ENCODE data around the gene CDKL5. TPM values are rescaled to one million over a fixed set of nuclear protein-coding genes. Genes with fewer than 3 reads are reported as not detected.

The CDKL5 gene
- total RNA-seq, 3 donors from 2014 or later = 5.3 to 14.3 (median 6.9) TPM

GRCh38 chrX:18401848-18402213 lies 23.6 kb upstream of the CDKL5 start:
- intact Hi-C loops (cut with DNase I; ENCODE audit: low total_unique reads) = loop anchor here (10.0 kb wide), 1 partner anchor 123 kb away; no protein-coding TSS in a partner anchor
- no peaks in the 10 kb centered on the region for H3K36me3 ChIP-seq
- no peak overlapping the region for H3K27ac ChIP-seq
- no peaks in the 10 kb centered on the region for H3K4me1 ChIP-seq
- no peak for TF ChIP-seq POLR2A (IDR thresholded peaks at IDR 0.05)
- TF ChIP-seq CTCF (IDR thresholded peaks at IDR 0.05) = no peak
- TF ChIP-seq POLR2AphosphoS5 (IDR thresholded peaks at IDR 0.05) = no peak
- peaks cover 0 to 6% of the 10 kb centered on the region in 2 donors for H3K9me3 ChIP-seq
- no peak for DNase-seq (ENCODE audit: low spot score in 2 of 2)
- peaks cover 0 to 42% of the 10 kb centered on the region in 2 donors for H3K27me3 ChIP-seq
- no peak overlapping the region for H3K4me3 ChIP-seq

GRCh38 chrX:18406531-18407266 lies 18.7 kb upstream of the CDKL5 start:
- no peak for TF ChIP-seq CTCF (IDR thresholded peaks at IDR 0.05)
- no peak for TF ChIP-seq POLR2A (IDR thresholded peaks at IDR 0.05)
- no peak for TF ChIP-seq POLR2AphosphoS5 (IDR thresholded peaks at IDR 0.05)
- no peak overlapping the region for H3K27ac ChIP-seq
- peaks cover 0 to 36% of the 10 kb centered on the region in 2 donors for H3K27me3 ChIP-seq
- peaks cover 0 to 6% of the 10 kb centered on the region in 2 donors for H3K9me3 ChIP-seq
- H3K4me3 ChIP-seq = no peak overlapping the region
- H3K4me1 ChIP-seq = no peaks in the 10 kb centered on the region
- no peaks in the 10 kb centered on the region for H3K36me3 ChIP-seq
- DNase-seq (ENCODE audit: low spot score in 2 of 2) = no peak
- intact Hi-C loops (cut with DNase I; ENCODE audit: low total_unique reads) = loop anchor here (10.0 kb wide), 1 partner anchor 118 kb away; no protein-coding TSS in a partner anchor

DNA sequence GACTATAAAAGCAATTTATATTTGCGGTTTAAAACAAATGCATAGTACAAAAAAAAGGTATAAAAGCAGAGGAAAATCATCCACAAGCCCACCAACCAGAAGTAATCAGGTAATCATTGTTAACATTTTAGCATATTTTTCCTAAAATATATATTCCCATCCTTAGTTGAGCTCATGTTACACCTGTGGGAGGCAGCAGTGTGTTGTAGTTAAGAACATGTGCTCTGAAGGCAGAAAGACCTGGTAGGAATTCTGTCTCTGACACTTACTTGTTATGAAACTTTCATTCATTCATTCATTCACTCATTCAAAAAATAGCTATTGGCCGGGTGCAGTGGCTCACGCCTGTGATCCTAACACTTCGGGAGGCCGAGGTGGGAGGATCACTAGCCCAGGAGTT lies 15.4 kb upstream of the CDKL5 start:
- intact Hi-C loops (cut with DNase I; ENCODE audit: low total_unique reads) = no loop called here
- Histone ChIP-seq H3K4me3 (no peak overlapping the region), H3K4me1 (no peaks in the 10 kb centered on the region), H3K27ac (no peak overlapping the region), H3K9me3 (no peaks in the 10 kb centered on the region), H3K27me3 (peaks cover 0 to 13% of the 10 kb centered on the region in 2 donors), H3K36me3 (no peaks in the 10 kb centered on the region)
- TF ChIP-seq POLR2A (IDR thresholded peaks at IDR 0.05) (no peak), POLR2AphosphoS5 (IDR thresholded peaks at IDR 0.05) (no peak), CTCF (IDR thresholded peaks at IDR 0.05) (no peak)
- no peak for DNase-seq (ENCODE audit: low spot score in 2 of 2)

DNA sequence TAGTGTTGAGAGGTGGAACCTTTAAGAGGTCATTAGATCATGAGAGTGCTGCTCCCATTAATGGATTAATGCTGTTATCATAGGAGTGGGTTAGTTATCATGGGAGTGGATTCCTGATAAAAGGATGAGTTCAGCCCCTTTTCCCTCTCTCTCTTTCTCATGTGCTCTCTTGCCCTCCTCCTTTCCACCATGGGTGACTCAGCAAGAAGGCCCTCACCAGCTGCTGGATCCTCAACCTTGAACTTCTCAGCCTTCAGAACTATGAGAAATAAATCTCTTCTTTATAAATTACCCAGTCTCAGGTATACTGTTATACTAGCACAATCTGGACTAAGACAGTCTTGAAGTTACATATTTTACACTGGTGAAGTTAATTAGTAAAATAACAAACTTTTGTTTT lies 10.0 kb upstream of the CDKL5 start:
- intact Hi-C loops (cut with DNase I; ENCODE audit: low total_unique reads) = no loop called here
- Histone ChIP-seq H3K36me3 (no peaks in the 10 kb centered on the region), H3K4me1 (no peaks in the 10 kb centered on the region), H3K9me3 (no peaks in the 10 kb centered on the region), H3K4me3 (no peak overlapping the region), H3K27me3 (peaks cover 0 to 8% of the 10 kb centered on the region in 2 donors), H3K27ac (no peak overlapping the region)
- TF ChIP-seq POLR2A (IDR thresholded peaks at IDR 0.05) = no peak
- no peak for TF ChIP-seq CTCF (IDR thresholded peaks at IDR 0.05)
- no peak for TF ChIP-seq POLR2AphosphoS5 (IDR thresholded peaks at IDR 0.05)
- DNase-seq (ENCODE audit: low spot score in 2 of 2) = no peak

- H3K9me3 ChIP-seq = no peaks in the 10 kb centered on the region
- no peak overlapping the region for H3K27ac ChIP-seq
- H3K4me3 ChIP-seq = no peak overlapping the region
- H3K4me1 ChIP-seq = no peaks in the 10 kb centered on the region
- peaks cover 0 to 36% of the 10 kb centered on the region in 2 donors for H3K27me3 ChIP-seq
- no peaks in the 10 kb centered on the region for H3K36me3 ChIP-seq
- TF ChIP-seq POLR2A (IDR thresholded peaks at IDR 0.05) = no peak
- no peak for TF ChIP-seq POLR2AphosphoS5 (IDR thresholded peaks at IDR 0.05)
- TF ChIP-seq CTCF (IDR thresholded peaks at IDR 0.05) = no peak
- intact Hi-C loops (cut with DNase I; ENCODE audit: low total_unique reads) = no loop called here
- no peak for DNase-seq (ENCODE audit: low spot score in 2 of 2)
These were observed 3.1 kb upstream of the CDKL5 start for GRCh38 chrX:18422325-18422724.
